GM10248 (cell line): Measurements from ENCODE around the gene ITGA1.

Experiments used
- CTCF ChIA-PET: fragments of 300-600 bp; sonication (Branson Sonifier 250); formaldehyde crosslinking; extraction: SDS; loops from one replicate; lab custom pipeline; 2021; ENCODE audit warnings: antibody characterized with exemption; lab: Yijun Ruan, JAX
- POLR2A ChIA-PET: fragments of 350-650 bp; sonication (Branson Sonifier 250); formaldehyde crosslinking; extraction: SDS; loops from one replicate; lab custom pipeline; 2020; ENCODE audit warnings: antibody characterized with exemption; lab: Yijun Ruan, JAX
- DNase-seq: peaks from one replicate; pipeline ENCODE4 v3.0.0; 2012; ENCODE audit errors: extremely low spot score
- CTCF ChIP-seq: IDR thresholded peaks from 2 replicates; pipeline ENCODE4 v1.5.1; 2012; ENCODE audit warnings: mild to moderate bottlenecking, low read depth; ENCODE audit errors: extremely low read depth, missing control alignments, control extremely low read depth

Gene ITGA1

GRCh38 chr5:52849544-52849943 is 61.8 kb downstream of the ITGA1 start:
- no peak for DNase-seq
- no peak for TF ChIP-seq CTCF
- POLR2A ChIA-PET: no interaction called here
- CTCF ChIA-PET: interaction anchor here (1.1 kb wide), 1 partner anchor 10 kb away, joined by 3 read pairs; no protein-coding TSS in a partner anchor

GRCh38 chr5:52853650-52854049 is 65.9 kb downstream of the ITGA1 start:
- ChIA-PET CTCF (interaction anchor here (0.9 kb wide), 1 partner anchor 32 kb away, joined by 3 read pairs; no protein-coding TSS in a partner anchor), POLR2A (no interaction called here)
- DNase-seq: no peak
- no peak for TF ChIP-seq CTCF

GRCh38 chr5:52854301-52854700 is 66.6 kb downstream of the ITGA1 start:
- ChIA-PET CTCF (interaction anchor here (1.0 kb wide), 1 partner anchor 12 kb away, joined by 3 read pairs; no protein-coding TSS in a partner anchor), POLR2A (no interaction called here)
- no peak for TF ChIP-seq CTCF
- no peak for DNase-seq

GRCh38 chr5:52854949-52855348 is 67.2 kb downstream of the ITGA1 start:
- ChIA-PET CTCF (interaction anchor here (0.7 to 1.3 kb wide), 7 partner anchors 10 to 61 kb away, joined by 3 to 4 read pairs (median 3); no protein-coding TSS in a partner anchor), POLR2A (no interaction called here)
- no peak for DNase-seq
- TF ChIP-seq CTCF: no peak

GRCh38 chr5:52856564-52856963 is 68.8 kb downstream of the ITGA1 start:
- POLR2A ChIA-PET: no interaction called here
- no peak for TF ChIP-seq CTCF
- DNase-seq: no peak
- CTCF ChIA-PET: interaction anchor here (1.3 to 1.6 kb wide), 2 partner anchors 12 to 86 kb away, joined by 4 read pairs; no protein-coding TSS in a partner anchor

- no peak for TF ChIP-seq CTCF
- DNase-seq: no peak
- ChIA-PET POLR2A (no interaction called here), CTCF (no interaction called here)
Observed at GRCh38 chr5:52859628-52860027, 71.9 kb downstream of the ITGA1 start.
